H1 (cell line): ENCODE data around the gene CRTC1. TPM values are rescaled to one million over a fixed set of nuclear protein-coding genes. Genes with fewer than 3 reads are reported as not detected.

Experiments
- CTCF ChIA-PET: fragments of 300-600 bp; sonication (Branson Sonifier 250); formaldehyde crosslinking; loops from one replicate; lab custom pipeline; 2021; ENCODE audit not compliant: partially characterized antibody; lab: Charles Lee
- POLR2A ChIA-PET: fragments of 300-600 bp; sonication (Branson Sonifier 250); formaldehyde crosslinking; loops from one replicate; lab custom pipeline; 2021; ENCODE audit warnings: inconsistent platforms; ENCODE audit not compliant: partially characterized antibody; lab: Charles Lee
- DNase-seq, 2 experiments: peaks; one replicate each; pipeline versions ENCODE4 v3.0.0 to v3.0.0-alpha.2; 2010 to 2022; ENCODE audit warnings: low spot score in 2 of 2, low read depth in 1 of 2, mixed read lengths in 1 of 2
- FAIRE-seq: peaks from 2 replicates; lab custom pipeline; 2011; peaks lifted over from hg19 to GRCh38; lab: Jason Lieb, UNC
- H2AFZ ChIP-seq: 2 replicates; pipeline ENCODE4 v1.8.1; 2012; ENCODE audit warnings: low read length, inconsistent platforms
- H2AK5ac ChIP-seq: 2 replicates; pipeline ENCODE4 v1.6.1; 2013; ENCODE audit warnings: low read depth, low read length
- H2BK120ac ChIP-seq: replicated peaks from 2 replicates; pipeline ENCODE3; 2013; ENCODE audit warnings: low read depth, low read length, inconsistent platforms
- H2BK12ac ChIP-seq: 2 replicates; pipeline ENCODE4 v1.6.1; 2013; ENCODE audit warnings: low read depth, low read length
- H2BK15ac ChIP-seq: 2 replicates; pipeline ENCODE4 v1.6.1; 2013; ENCODE audit warnings: low read length
- H2BK20ac ChIP-seq: 2 replicates; pipeline ENCODE4 v1.6.1; 2013; ENCODE audit warnings: low read length
- H2BK5ac ChIP-seq: 2 replicates; pipeline ENCODE4 v1.6.1; 2013; ENCODE audit warnings: low read depth, low read length
- H3K14ac ChIP-seq: 2 replicates; pipeline ENCODE4 v1.6.1; 2013; ENCODE audit warnings: inconsistent platforms; ENCODE audit not compliant: insufficient read length
- H3K18ac ChIP-seq: 2 replicates; pipeline ENCODE4 v1.6.1; 2013; ENCODE audit warnings: low read length; ENCODE audit errors: extremely low read depth
- H3K23ac ChIP-seq: 2 replicates; pipeline ENCODE4 v1.6.1; 2013; ENCODE audit warnings: inconsistent platforms; ENCODE audit not compliant: insufficient read length
- H3K23me2 ChIP-seq: 2 replicates; pipeline ENCODE4 v1.6.1; 2013; ENCODE audit warnings: low read depth, low read length
- H3K27ac ChIP-seq: 2 replicates; pipeline ENCODE4 v1.6.1; 2011; ENCODE audit warnings: low read depth, low read length, inconsistent platforms
- H3K27me3 ChIP-seq, 4 experiments: replicated peaks in 1 of 4; 1 replicate in 1 of 4; 2 replicates in 3 of 4; pipeline versions ENCODE4 v1.6.1 to v1.8.1; 2011 to 2013; ENCODE audit warnings: low read length in 3 of 4, mild to moderate bottlenecking in 3 of 4, inconsistent platforms in 2 of 4, mixed read lengths in 2 of 4, moderate library complexity in 1 of 4; ENCODE audit not compliant: control insufficient read depth in 3 of 4, insufficient read depth in 3 of 4; ENCODE audit errors: extremely low read depth in 1 of 4
- H3K36me3 ChIP-seq, 4 experiments: 2 replicates each; pipeline versions ENCODE4 v1.6.1 to v1.8.1; 2011 to 2013; ENCODE audit warnings: mild to moderate bottlenecking in 4 of 4, low read length in 3 of 4, moderate library complexity in 2 of 4, control low read depth in 1 of 4, inconsistent platforms in 1 of 4; ENCODE audit not compliant: insufficient read depth in 4 of 4, control insufficient read depth in 2 of 4
- H3K4ac ChIP-seq: replicated peaks from 2 replicates; pipeline ENCODE3; 2013; ENCODE audit warnings: low read length, low read depth, mixed read lengths, inconsistent platforms; ENCODE audit not compliant: insufficient read length
- H3K4me1 ChIP-seq, 4 experiments: replicated peaks in 1 of 4; 1 replicate in 1 of 4; 2 replicates in 3 of 4; pipeline versions ENCODE4 v1.6.1 to v1.8.1; 2011 to 2013; ENCODE audit warnings: low read length in 3 of 4, inconsistent platforms in 2 of 4, mixed read lengths in 1 of 4; ENCODE audit not compliant: insufficient read depth in 4 of 4, control insufficient read depth in 3 of 4
- H3K4me2 ChIP-seq, 2 experiments: 2 replicates each; pipeline versions ENCODE4 v1.6.1 to v1.8.1; 2011 to 2013; ENCODE audit warnings: low read depth in 2 of 2, low read length in 2 of 2, control low read depth in 1 of 2, inconsistent platforms in 1 of 2, mild to moderate bottlenecking in 1 of 2; ENCODE audit not compliant: insufficient read depth in 1 of 2
- H3K4me3 ChIP-seq, 4 experiments: fragments of 200-600, 300-600 bp in 1 of 4; sonication (generic), shearing (Covaris generic), sonication (Bioruptor Twin) in 1 of 4; 2 replicates each; pipeline versions ENCODE4 v1.5.1 to v1.8.1; 2011 to 2016; ENCODE audit warnings: low read length in 4 of 4, low read depth in 3 of 4, control low read depth in 2 of 4, inconsistent platforms in 2 of 4, mild to moderate bottlenecking in 2 of 4, mixed read lengths in 1 of 4, moderate library complexity in 1 of 4; ENCODE audit not compliant: insufficient read depth in 2 of 4; ENCODE audit errors: extremely low read depth in 1 of 4
- H3K56ac ChIP-seq: replicated peaks from 2 replicates; pipeline ENCODE3; 2013; ENCODE audit warnings: low read depth, mild to moderate bottlenecking, mixed read lengths, low read length, inconsistent platforms; ENCODE audit not compliant: insufficient read length
- H3K79me1 ChIP-seq: 2 replicates; pipeline ENCODE4 v1.6.1; 2013; ENCODE audit warnings: low read depth, low read length, control low read depth
- H3K79me2 ChIP-seq, 2 experiments: 2 replicates each; pipeline versions ENCODE4 v1.6.1 to v1.8.1; 2012 to 2013; ENCODE audit warnings: low read length in 2 of 2, mild to moderate bottlenecking in 2 of 2, inconsistent platforms in 1 of 2; ENCODE audit not compliant: insufficient read depth in 2 of 2, control insufficient read depth in 1 of 2
- H3K9ac ChIP-seq, 4 experiments: replicated peaks in 1 of 4; 1 replicate in 1 of 4; 2 replicates in 3 of 4; pipeline versions ENCODE4 v1.6.1 to v1.8.1; 2011 to 2013; ENCODE audit warnings: low read depth in 3 of 4, low read length in 3 of 4, control low read depth in 2 of 4, mild to moderate bottlenecking in 2 of 4, moderate library complexity in 2 of 4, inconsistent platforms in 1 of 4; ENCODE audit errors: extremely low read depth in 1 of 4
- H3K9me3 ChIP-seq, 2 experiments: 2 replicates each; pipeline versions ENCODE4 v1.6.1 to v1.8.1; 2012 to 2013; ENCODE audit warnings: mild to moderate bottlenecking in 2 of 2, moderate library complexity in 2 of 2, control low read depth in 1 of 2, inconsistent platforms in 1 of 2, low read depth in 1 of 2, low read length in 1 of 2, mixed read lengths in 1 of 2; ENCODE audit not compliant: insufficient read depth in 2 of 2
- H4K20me1 ChIP-seq, 2 experiments: replicated peaks in 1 of 2; 2 replicates each; pipeline versions ENCODE3 to v1.8.1; 2011 to 2013; ENCODE audit warnings: inconsistent platforms in 2 of 2, low read length in 2 of 2, mild to moderate bottlenecking in 1 of 2; ENCODE audit not compliant: insufficient read depth in 2 of 2, control insufficient read depth in 1 of 2
- H4K5ac ChIP-seq: 2 replicates; pipeline ENCODE4 v1.6.1; 2013; ENCODE audit warnings: low read length, low read depth, mixed read lengths, inconsistent platforms; ENCODE audit not compliant: insufficient read length
- H4K8ac ChIP-seq: 2 replicates; pipeline ENCODE4 v1.8.0; 2013; ENCODE audit warnings: mild to moderate bottlenecking, moderate library complexity, low read length, inconsistent platforms; ENCODE audit not compliant: insufficient read depth; ENCODE audit errors: extremely low read depth
- H4K91ac ChIP-seq: replicated peaks from 2 replicates; pipeline ENCODE3; 2013; ENCODE audit warnings: low read length, mixed read lengths, inconsistent platforms; ENCODE audit not compliant: insufficient read length
- BCL11A ChIP-seq, 2 experiments: IDR thresholded peaks; one replicate each; pipeline ENCODE4 v1.6.1; 2011; ENCODE audit warnings: low read depth in 2 of 2, low read length in 2 of 2, mild to moderate bottlenecking in 2 of 2
- E2F6 ChIP-seq: IDR thresholded peaks from 2 replicates; pipeline ENCODE4 v1.6.1; 2012; ENCODE audit warnings: inconsistent platforms
- JUND ChIP-seq: IDR thresholded peaks from 2 replicates; pipeline ENCODE4 v1.6.1; 2011; ENCODE audit warnings: mild to moderate bottlenecking, improper control_type of control experiment, low read length
- KDM1A ChIP-seq: fragments of 200-600, 300-600 bp; sonication (generic); IDR thresholded peaks from 2 replicates; pipeline ENCODE4 v1.7.1; 2016; ENCODE audit warnings: mild to moderate bottlenecking, low read length, borderline replicate concordance
- KDM5A ChIP-seq: fragments of 200-600 bp; IDR thresholded peaks from 2 replicates; pipeline ENCODE4 v1.7.1; 2012; ENCODE audit warnings: mild to moderate bottlenecking, low read length, inconsistent platforms, mixed read lengths
- MAFK ChIP-seq: IDR thresholded peaks from 2 replicates; pipeline ENCODE4 v1.6.1; 2012; ENCODE audit warnings: low read depth, mild to moderate bottlenecking, improper control_type of control experiment, low read length
- NRF1 ChIP-seq: IDR thresholded peaks from 2 replicates; pipeline ENCODE4 v1.6.1; 2011; ENCODE audit warnings: mild to moderate bottlenecking, low read depth, low read length, improper control_type of control experiment
- POLR2AphosphoS5 ChIP-seq: IDR thresholded peaks from 2 replicates; pipeline ENCODE4 v1.6.1; 2011; ENCODE audit warnings: low read depth, low read length
- RFX5 ChIP-seq: IDR thresholded peaks from 2 replicates; pipeline ENCODE4 v1.6.1; 2011; ENCODE audit warnings: low read depth, low read length, improper control_type of control experiment, borderline replicate concordance
- TAF1 ChIP-seq: IDR thresholded peaks from 2 replicates; pipeline ENCODE4 v1.6.1; 2011; ENCODE audit warnings: mild to moderate bottlenecking, low read depth, low read length
- TAF7 ChIP-seq: optimal IDR thresholded peaks from 2 replicates; pipeline ENCODE3; 2011; ENCODE audit warnings: low read depth, mild to moderate bottlenecking, inconsistent platforms, low read length, moderate library complexity, borderline replicate concordance
- TCF12 ChIP-seq: IDR thresholded peaks from 2 replicates; pipeline ENCODE4 v1.6.1; 2011; ENCODE audit warnings: low read depth, mild to moderate bottlenecking, low read length
- ZNF274 ChIP-seq: IDR thresholded peaks from 2 replicates; pipeline ENCODE4 v1.7.0; 2012; ENCODE audit warnings: low read length, borderline replicate concordance; ENCODE audit errors: extremely low read depth
- WGBS, 2 experiments: shearing (Covaris generic) in 1 of 2; methylation state at CpG; one replicate each; pipeline versions ENCODE4 v1.1.6 to v1.1.7; 2013 to 2015; ENCODE audit warnings: low lambda C conversion rate in 2 of 2, mixed read lengths in 2 of 2, inconsistent platforms in 1 of 2, low coverage in 1 of 2, missing lambda C conversion rate in 1 of 2; ENCODE audit not compliant: insufficient replicate concordance in 2 of 2, insufficient coverage in 1 of 2, insufficient read length in 1 of 2; ENCODE audit errors: extremely low coverage in 1 of 2, missing lambda C conversion rate in 1 of 2; 5-methylcytosine and 5-hydroxymethylcytosine counted together
- polyA plus RNA-seq, 7 experiments: library from polyadenylated mRNA; depleted of rRNA in 3 of 7; stranded (reverse) in 5 of 7; unstranded in 2 of 7; fragments of >200 nt in 5 of 7; fragments of 200-250 nt in 2 of 7; gene quantifications; 1 replicate in 5 of 7; 2 replicates in 1 of 7; 4 replicates in 1 of 7; pipeline versions ENCODE4 v1.2.1 to v1.2.3, GENCODE V29; 2011 to 2013; ENCODE audit warnings: missing spikeins in 2 of 7, mixed read lengths in 2 of 7
- total RNA-seq: library from RNA; stranded (reverse); fragmentation: NEBNext Ultra II Directional; extraction: Animal tissue kit (Norgen Biotek cat#: 25700); gene quantifications from 2 replicates; pipeline ENCODE4 v1.2.1, GENCODE V29; 2021
- TF ChIP-seq, protein P1 (sequence below): IDR thresholded peaks from 2 replicates; pipeline ENCODE4 v1.6.1; 2011; ENCODE audit warnings: low read depth, mild to moderate bottlenecking, low read length; ENCODE audit not compliant: insufficient read depth

The CRTC1 gene
- total and polyA plus RNA-seq, 2 of the 8 experiments (the other 6 are each of a cell fraction or from before 2014, with no cell fraction given), result 2.9 to 8.5 TPM

GRCh38 chr19:18735752-18736151 lies 52.3 kb downstream of the CRTC1 start:
- H3K9ac ChIP-seq, result no peak overlapping the region
- H3K23me2 ChIP-seq, result no peaks in the 10 kb centered on the region
- H2AFZ ChIP-seq, result no peak overlapping the region
- peaks cover 0 to 3% (median 0%) of the 10 kb centered on the region in 4 experiments; a peak in 1 of 7 replicates for H3K4me1 ChIP-seq
- no peak overlapping the region for H2BK5ac ChIP-seq
- H3K4me3 ChIP-seq, result no peak overlapping the region
- ChIA-PET CTCF (interaction anchor here (1.1 kb wide), 1 partner anchor 113 kb away, joined by 3 read pairs; no protein-coding TSS in a partner anchor), POLR2A (interaction anchor here (0.6 kb wide), 1 partner anchor 40 kb away, joined by 3 read pairs; no protein-coding TSS in a partner anchor)
- 0 out of 2 replicates have a peak overlapping the region, but pooled peaks have one; percentile 24 for H2AK5ac ChIP-seq
- H3K4me2 ChIP-seq, result no peak overlapping the region
- peaks cover 2% of the 10 kb centered on the region; the same call in 1 of the 2 replicates for H3K79me1 ChIP-seq
- WGBS, 2 experiments, result 97% methylated on average over 9 of the region's 9 CpGs; no CpG with 5 or more reads in 1 of the 2 experiments
- no peak overlapping the region for H2BK15ac ChIP-seq
- H3K56ac ChIP-seq, result no peak overlapping the region
- no peak overlapping the region for H3K27ac ChIP-seq
- no peaks in the 10 kb centered on the region for H3K27me3 ChIP-seq
- H3K9me3 ChIP-seq, result no peaks in the 10 kb centered on the region
- H3K14ac ChIP-seq, result no peak overlapping the region
- no peak overlapping the region for H2BK120ac ChIP-seq
- no peak overlapping the region for H3K4ac ChIP-seq
- H3K23ac ChIP-seq, result no peak overlapping the region
- no peak overlapping the region for H4K8ac ChIP-seq
- H4K5ac ChIP-seq, result no peak overlapping the region
- H2BK12ac ChIP-seq, result no peak overlapping the region
- FAIRE-seq, result no peak
- no peak overlapping the region for H3K18ac ChIP-seq
- peaks cover 2 to 8% of the 10 kb centered on the region in 2 experiments for H4K20me1 ChIP-seq
- DNase-seq, result no peak
- no peak overlapping the region for H2BK20ac ChIP-seq
- H3K36me3 ChIP-seq, result no peaks in the 10 kb centered on the region
- H4K91ac ChIP-seq, result no peak overlapping the region
- H3K79me2 ChIP-seq, result no peaks in the 10 kb centered on the region
- no peak for TF ChIP-seq TAF1
- TF ChIP-seq MAFK, result no peak
- TF ChIP-seq ZNF274, result no peak
- TF ChIP-seq NRF1, result no peak
- no peak for TF ChIP-seq TCF12
- no peak for TF ChIP-seq BCL11A (IDR thresholded peaks at IDR 0.05; ENCODE audit: low read depth in 2 of 2, low read length in 2 of 2)
- TF ChIP-seq RFX5, result no peak
- no peak for TF ChIP-seq JUND
- no peak for TF ChIP-seq KDM1A
- no peak for TF ChIP-seq TAF7
- no peak for TF ChIP-seq E2F6
- no peak for TF ChIP-seq POLR2AphosphoS5
- TF ChIP-seq KDM5A, result no peak
- TF ChIP-seq, protein P1, sequence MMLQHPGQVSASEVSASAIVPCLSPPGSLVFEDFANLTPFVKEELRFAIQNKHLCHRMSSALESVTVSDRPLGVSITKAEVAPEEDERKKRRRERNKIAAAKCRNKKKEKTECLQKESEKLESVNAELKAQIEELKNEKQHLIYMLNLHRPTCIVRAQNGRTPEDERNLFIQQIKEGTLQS, result no peak
